ENCODE measurements around the gene MADCAM1. TPM values are rescaled to one million over a fixed set of nuclear protein-coding genes. Genes with fewer than 3 reads are reported as not detected.

Gene MADCAM1
- total and polyA plus RNA-seq, 10 of the 15 experiments (the other 5 are each of a cell fraction or from before 2014, with no cell fraction given), result 0.06 to 0.32 (median 0.31) TPM; not detected in 5

- no peaks in the 10 kb centered on the region for H3K27me3 ChIP-seq (replicated peaks in 1 of 2; ENCODE audit: control insufficient read depth in 2 of 2, insufficient read depth in 2 of 2, low read length in 1 of 2)
- H3K9me3 ChIP-seq (replicated peaks; ENCODE audit: control insufficient read depth, insufficient read depth, low read length), result no peaks in the 10 kb centered on the region
- H3K4me1 ChIP-seq (ENCODE audit: control insufficient read depth, insufficient read depth, low read length), result no peaks in the 10 kb centered on the region
- SMC1A ChIA-PET (ENCODE audit: uncharacterized antibody, unreplicated experiment), result no interaction called here
- RAD21 ChIA-PET (ENCODE audit: unreplicated experiment), result no interaction called here
- in situ Hi-C loops (cut with MboI) (no loop called here), intact Hi-C loops (cut with micrococcal nuclease; ENCODE audit: unreplicated experiment) (no loop called here)
- H2AFZ ChIP-seq (ENCODE audit: control insufficient read depth, low read depth, low read length), result no peak overlapping the region
- no peak overlapping the region for H3K4me2 ChIP-seq (ENCODE audit: control insufficient read depth, insufficient read depth)
- WGBS (ENCODE audit: insufficient coverage, insufficient replicate concordance, low lambda C conversion rate, missing lambda C conversion rate), result 89% methylated on average over 20 of the region's 26 CpGs
- no peak overlapping the region for H3K9ac ChIP-seq (ENCODE audit: control insufficient read depth, insufficient read depth, low read length)
- CTCF ChIA-PET, result interaction anchor here (1.3 kb wide), 1 partner anchor 9 kb away, joined by 4 read pairs; no protein-coding TSS in a partner anchor
- no peak overlapping the region for H3K4me3 ChIP-seq
- BruUV-seq (replicated peaks), result no TSS peak
- no peak for FAIRE-seq
- ATAC-seq, result no peak
- no peak for DNase-seq (ENCODE audit: low read depth, low spot score)
- H3K36me3 ChIP-seq (ENCODE audit: control insufficient read depth in 2 of 2, insufficient read depth in 2 of 2, low read length in 1 of 2), result peaks cover 0 to under 1% of the 10 kb centered on the region in 2 experiments; a peak in 2 of 4 replicates
- POLR2A ChIA-PET, result no interaction called here
- TF ChIP-seq USF2 (IDR thresholded peaks at IDR 0.05; ENCODE audit: borderline replicate concordance, low read depth, low read length) (no peak), HDAC2 (IDR thresholded peaks at IDR 0.05) (no peak), IRF5 (IDR thresholded peaks at IDR 0.05; ENCODE audit: borderline replicate concordance) (no peak)
- H3K79me2 ChIP-seq (ENCODE audit: control insufficient read depth, insufficient read depth, low read length), result no peaks in the 10 kb centered on the region
- no peaks in the 10 kb centered on the region; the same call in 1 of the 2 replicates for H4K20me1 ChIP-seq (ENCODE audit: control insufficient read depth, insufficient read depth)
- no peak overlapping the region for H3K27ac ChIP-seq (ENCODE audit: control insufficient read depth, insufficient read depth)
Measured at GRCh38 chr19:541699-542098, 45.4 kb downstream of the MADCAM1 start.

- H2AFZ ChIP-seq (ENCODE audit: control insufficient read depth, low read depth, low read length), result no peak overlapping the region
- H3K27ac ChIP-seq (ENCODE audit: control insufficient read depth, insufficient read depth), result no peak overlapping the region
- H3K4me3 ChIP-seq, result no peak overlapping the region
- H4K20me1 ChIP-seq (ENCODE audit: control insufficient read depth, insufficient read depth), result no peaks in the 10 kb centered on the region; the same call in 1 of the 2 replicates
- RAD21 ChIA-PET (ENCODE audit: unreplicated experiment), result no interaction called here
- no peaks in the 10 kb centered on the region for H3K4me1 ChIP-seq (ENCODE audit: control insufficient read depth, insufficient read depth, low read length)
- WGBS (ENCODE audit: insufficient coverage, insufficient replicate concordance, low lambda C conversion rate, missing lambda C conversion rate), result 76% methylated on average over 30 of the region's 34 CpGs
- DNase-seq (ENCODE audit: low read depth, low spot score), result no peak
- SMC1A ChIA-PET (ENCODE audit: uncharacterized antibody, unreplicated experiment), result no interaction called here
- POLR2A ChIA-PET, result no interaction called here
- H3K9ac ChIP-seq (ENCODE audit: control insufficient read depth, insufficient read depth, low read length), result no peak overlapping the region
- intact Hi-C loops (cut with micrococcal nuclease; ENCODE audit: unreplicated experiment) (no loop called here), in situ Hi-C loops (cut with MboI) (no loop called here)
- H3K27me3 ChIP-seq (replicated peaks in 1 of 2; ENCODE audit: control insufficient read depth in 2 of 2, insufficient read depth in 2 of 2, low read length in 1 of 2), result no peaks in the 10 kb centered on the region
- no peaks in the 10 kb centered on the region for H3K79me2 ChIP-seq (ENCODE audit: control insufficient read depth, insufficient read depth, low read length)
- CTCF ChIA-PET, result interaction anchor here (1.3 kb wide), 1 partner anchor 10 kb away, joined by 4 read pairs; no protein-coding TSS in a partner anchor
- no peaks in the 10 kb centered on the region for H3K9me3 ChIP-seq (replicated peaks; ENCODE audit: control insufficient read depth, insufficient read depth, low read length)
- no peak overlapping the region for H3K4me2 ChIP-seq (ENCODE audit: control insufficient read depth, insufficient read depth)
- BruUV-seq (replicated peaks), result no TSS peak
- FAIRE-seq, result no peak
- no peak for ATAC-seq
- no peaks in the 10 kb centered on the region; a peak in 2 of 4 replicates for H3K36me3 ChIP-seq (ENCODE audit: control insufficient read depth in 2 of 2, insufficient read depth in 2 of 2, low read length in 1 of 2)
- no peak for TF ChIP-seq RAD51 (IDR thresholded peaks at IDR 0.05)
- TF ChIP-seq MTA3 (IDR thresholded peaks at IDR 0.05; ENCODE audit: borderline replicate concordance, low read length), result no peak
- TF ChIP-seq TBL1XR1 (IDR thresholded peaks at IDR 0.05; ENCODE audit: low read depth, low read length), result no peak
- TF ChIP-seq SUZ12 (IDR thresholded peaks at IDR 0.05; ENCODE audit: unreplicated experiment), result no peak
- no peak for TF ChIP-seq E2F4 (IDR thresholded peaks at IDR 0.05; ENCODE audit: low read depth, low read length)
- no peak for TF ChIP-seq HDGF (IDR thresholded peaks at IDR 0.05)
- TF ChIP-seq ZNF274 (IDR thresholded peaks at IDR 0.05; ENCODE audit: insufficient read depth, insufficient read length), result no peak
Measured at GRCh38 chr19:542173-542866, 46.0 kb downstream of the MADCAM1 start.
